ENCODE results near the gene KIF12. TPM values are rescaled to one million over a fixed set of nuclear protein-coding genes. Genes with fewer than 3 reads are reported as not detected.

The KIF12 gene
- total RNA-seq, 1 donor from 2014 or later = not detected

DNA sequence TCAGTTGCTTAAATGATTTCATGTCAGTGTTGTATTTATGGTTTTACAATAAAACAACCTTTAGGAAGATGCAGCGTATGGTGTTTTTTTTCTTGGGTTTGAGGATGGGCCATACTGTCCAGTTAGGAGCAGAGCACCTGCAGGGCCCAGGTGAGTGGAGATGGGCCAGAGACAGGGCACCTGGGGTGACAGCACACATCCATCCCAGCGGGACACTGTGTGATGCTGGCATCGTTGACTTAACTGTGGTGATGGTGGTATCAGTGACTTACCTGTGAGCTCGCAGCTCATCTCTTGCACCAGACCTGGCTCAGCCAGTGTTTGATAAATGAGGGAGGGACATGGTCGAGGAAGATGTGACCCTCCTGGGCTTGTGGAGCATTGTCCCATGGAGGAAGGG lies 42.6 kb downstream of the KIF12 start:
- H3K27ac Mint-ChIP-seq (ENCODE audit: unreplicated experiment) = no peak overlapping the region
- peaks cover 2% of the 10 kb centered on the region for H3K9me3 Mint-ChIP-seq
- H3K36me3 Mint-ChIP-seq (ENCODE audit: low read depth) = peaks cover 16% of the 10 kb centered on the region
- no peak for TF ChIP-seq CTCF (conservative IDR thresholded peaks at IDR 0.05)
- H3K4me1 Mint-ChIP-seq = no peaks in the 10 kb centered on the region
- no peak overlapping the region for H3K4me3 Mint-ChIP-seq
- DNase-seq (ENCODE audit: low read depth, low spot score) = no peak
- H3K27me3 Mint-ChIP-seq (ENCODE audit: low read depth) = no peaks in the 10 kb centered on the region

DNA sequence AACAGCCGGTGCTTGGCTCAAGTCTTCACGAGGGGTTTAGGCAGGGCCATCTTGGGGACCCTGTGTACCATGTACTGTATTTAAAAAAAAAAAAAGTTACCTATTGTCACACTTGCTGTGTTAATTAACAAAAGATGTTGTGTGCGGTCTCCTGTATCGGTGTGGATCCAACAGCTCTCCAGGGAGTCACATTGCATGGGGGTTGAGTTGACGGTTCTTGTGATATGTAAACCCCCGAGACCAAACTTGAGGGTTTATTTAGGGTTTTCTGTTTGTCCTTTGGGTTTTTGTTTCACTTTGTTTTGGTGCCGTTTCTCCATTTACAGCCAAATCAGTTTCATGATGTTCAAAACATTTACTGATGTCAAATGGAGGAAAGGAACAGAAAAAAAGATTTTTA lies 43.2 kb downstream of the KIF12 start:
- TF ChIP-seq CTCF (conservative IDR thresholded peaks at IDR 0.05) = no peak
- no peak for DNase-seq (ENCODE audit: low read depth, low spot score)
- Mint-ChIP-seq H3K36me3 (ENCODE audit: low read depth) (peaks cover 20% of the 10 kb centered on the region), H3K27ac (ENCODE audit: unreplicated experiment) (peak overlapping the region; percentile 67), H3K4me1 (no peaks in the 10 kb centered on the region), H3K4me3 (no peak overlapping the region), H3K9me3 (peaks cover 2% of the 10 kb centered on the region), H3K27me3 (ENCODE audit: low read depth) (no peaks in the 10 kb centered on the region)

DNA sequence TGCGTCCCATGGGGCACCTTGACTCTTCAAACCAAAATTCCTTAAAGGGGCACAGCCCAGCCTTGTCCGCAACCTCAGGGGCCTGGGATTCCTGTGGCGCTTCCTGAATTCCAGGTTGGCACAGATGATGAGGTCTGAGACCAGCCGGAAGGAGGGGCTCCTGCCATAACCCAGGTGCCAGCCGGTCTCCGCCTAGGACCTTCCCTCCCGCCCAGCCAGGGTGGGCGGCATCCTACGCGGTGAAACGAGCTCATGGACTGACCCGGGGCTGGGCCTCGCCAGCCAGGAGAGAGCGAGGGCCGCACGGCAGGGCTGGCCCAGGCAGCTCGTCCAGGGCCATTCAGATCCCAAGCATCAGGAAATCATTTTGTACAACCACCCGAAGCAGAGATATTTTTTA lies 44.0 kb downstream of the KIF12 start:
- no peak for TF ChIP-seq CTCF (conservative IDR thresholded peaks at IDR 0.05)
- H3K9me3 Mint-ChIP-seq = peaks cover 2% of the 10 kb centered on the region
- H3K4me1 Mint-ChIP-seq = no peaks in the 10 kb centered on the region

DNA sequence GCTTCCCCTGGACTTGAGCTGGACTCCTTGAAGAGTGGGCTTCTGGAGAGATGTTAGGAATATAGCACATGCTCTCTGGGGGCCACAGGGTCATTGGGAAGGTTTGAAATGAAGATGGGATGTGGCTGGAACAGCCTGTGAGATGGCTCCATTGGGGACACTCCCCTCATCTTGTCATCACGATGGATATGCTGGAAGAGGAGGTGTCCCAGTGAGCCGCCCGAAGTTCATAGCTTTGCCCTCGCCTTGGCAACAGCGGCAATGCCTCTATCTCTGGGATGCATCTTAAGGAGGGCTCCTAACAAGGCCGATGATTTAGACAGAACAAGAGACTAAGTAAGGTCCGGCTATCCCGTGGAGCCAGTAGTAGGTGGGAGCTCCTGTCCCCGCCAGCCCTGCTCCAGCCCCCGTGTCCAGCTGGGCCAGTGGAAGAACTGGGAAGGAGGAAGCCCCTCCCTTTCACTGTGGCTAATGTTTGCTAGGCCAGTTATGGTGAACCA lies 44.9 kb downstream of the KIF12 start:
- DNase-seq (ENCODE audit: low read depth, low spot score) = no peak
- H3K4me3 Mint-ChIP-seq = no peak overlapping the region

More for the DNA sequence above, 44.0 kb downstream of the KIF12 start:
- Mint-ChIP-seq H3K27ac (ENCODE audit: unreplicated experiment) (no peak overlapping the region), H3K4me3 (no peak overlapping the region), H3K36me3 (ENCODE audit: low read depth) (peaks cover 25% of the 10 kb centered on the region), H3K27me3 (ENCODE audit: low read depth) (no peaks in the 10 kb centered on the region)
- DNase-seq (ENCODE audit: low read depth, low spot score) = no peak

GRCh38 chr9:114053246-114054005 lies 45.7 kb downstream of the KIF12 start:
- H3K4me1 Mint-ChIP-seq = no peaks in the 10 kb centered on the region
- peaks cover 30% of the 10 kb centered on the region for H3K36me3 Mint-ChIP-seq (ENCODE audit: low read depth)
- H3K9me3 Mint-ChIP-seq = peaks cover 2% of the 10 kb centered on the region
- TF ChIP-seq CTCF (conservative IDR thresholded peaks at IDR 0.05) = no peak
- H3K27me3 Mint-ChIP-seq (ENCODE audit: low read depth) = no peaks in the 10 kb centered on the region
- H3K4me3 Mint-ChIP-seq = no peak overlapping the region
- H3K27ac Mint-ChIP-seq (ENCODE audit: unreplicated experiment) = no peak overlapping the region
- no peak for DNase-seq (ENCODE audit: low read depth, low spot score)

More for the DNA sequence above, 44.9 kb downstream of the KIF12 start:
- Mint-ChIP-seq H3K27ac (ENCODE audit: unreplicated experiment) (no peak overlapping the region), H3K36me3 (ENCODE audit: low read depth) (peaks cover 28% of the 10 kb centered on the region), H3K9me3 (peaks cover 2% of the 10 kb centered on the region), H3K4me1 (no peaks in the 10 kb centered on the region), H3K27me3 (ENCODE audit: low read depth) (no peaks in the 10 kb centered on the region)
- TF ChIP-seq CTCF (conservative IDR thresholded peaks at IDR 0.05) = no peak

Measured in neural crest cell (in vitro differentiated cells).